Tibial nerve (tissue), 4 donors: ENCODE results near the gene NDUFAF2. TPM values are rescaled to one million over a fixed set of nuclear protein-coding genes. Genes with fewer than 3 reads are reported as not detected.

Experiments
- DNase-seq, 2 donors: peaks; one replicate each; pipeline ENCODE4 v3.0.0-alpha.2; 2019; ENCODE audit warnings: low spot score in 2 of 2
- H3K27ac ChIP-seq, 4 donors: fragments of 200-600 bp; sonication (generic) in 3 of 4; one replicate each; pipeline ENCODE4 v1.5.1; 2017 to 2019; ENCODE audit warnings: mild to moderate bottlenecking in 1 of 4
- H3K27me3 ChIP-seq, 2 donors: fragments of 200-600 bp; sonication (generic) in 1 of 2; one replicate each; pipeline versions ENCODE4 v1.5.1 to v1.6.0; 2017 to 2019
- H3K36me3 ChIP-seq, 3 donors: fragments of 200-600 bp; sonication (generic); one replicate each; pipeline ENCODE4 v1.5.1; 2018 to 2019
- H3K4me1 ChIP-seq, 4 donors: fragments of 200-600 bp; sonication (generic) in 3 of 4; one replicate each; pipeline ENCODE4 v1.5.1; 2017 to 2019
- H3K4me3 ChIP-seq, 4 donors: fragments of 200-600 bp; sonication (generic) in 3 of 4; one replicate each; pipeline ENCODE4 v1.5.1; 2017 to 2019; ENCODE audit warnings: mild to moderate bottlenecking in 1 of 4, moderate library complexity in 1 of 4
- H3K9me3 ChIP-seq, 4 donors: fragments of 200-600 bp; sonication (generic) in 3 of 4; one replicate each; pipeline ENCODE4 v1.5.1; 2017 to 2019
- CTCF ChIP-seq, 5 experiments: fragments of 200-600 bp in 3 of 5; fragments of 450-650 bp in 2 of 5; sonication (generic) in 3 of 5; IDR thresholded peaks; one replicate each; pipeline ENCODE4 v1.5.1; 2016 to 2019; ENCODE audit warnings: antibody characterized with exemption in 5 of 5, mild to moderate bottlenecking in 3 of 5, moderate library complexity in 2 of 5
- EP300 ChIP-seq, 2 donors: sonication (generic); formaldehyde crosslinking; IDR thresholded peaks; one replicate each; pipeline ENCODE4 v1.6.1; 2017; ENCODE audit warnings: antibody characterized with exemption in 2 of 2, mild to moderate bottlenecking in 1 of 2
- POLR2A ChIP-seq, 2 donors: fragments of 450-650 bp; IDR thresholded peaks; one replicate each; pipeline ENCODE4 v1.6.1; 2017; ENCODE audit warnings: antibody characterized with exemption in 2 of 2, mild to moderate bottlenecking in 2 of 2, moderate library complexity in 2 of 2
- WGBS, 2 donors: methylation state at CpG; one replicate each; pipeline ENCODE4 v1.1.5; 2018; 5-methylcytosine and 5-hydroxymethylcytosine counted together
- total RNA-seq, 4 donors: library from RNA; depleted of rRNA; stranded (reverse); fragments of >200 nt; gene quantifications; one replicate each; pipeline ENCODE4 v1.1.0, GENCODE V29; 2016

The NDUFAF2 gene
- total RNA-seq, 4 donors from 2014 or later, result 16.2 to 46.5 (median 24.2) TPM

GRCh38 chr5:61120534-61120933, 175.5 kb downstream of the NDUFAF2 start:
- TF ChIP-seq POLR2A (IDR thresholded peaks at IDR 0.05) (no peak), EP300 (IDR thresholded peaks at IDR 0.05) (no peak), CTCF (IDR thresholded peaks at IDR 0.05) (no peak)
- no peak for DNase-seq
- WGBS, 2 donors, result 73 to 84% methylated on average over 1 of the region's 1 CpG
- Histone ChIP-seq H3K36me3 (no peaks in the 10 kb centered on the region), H3K9me3 (no peaks in the 10 kb centered on the region), H3K27me3 (no peaks in the 10 kb centered on the region), H3K4me1 (no peaks in the 10 kb centered on the region), H3K27ac (no peak overlapping the region), H3K4me3 (no peak overlapping the region)

DNA sequence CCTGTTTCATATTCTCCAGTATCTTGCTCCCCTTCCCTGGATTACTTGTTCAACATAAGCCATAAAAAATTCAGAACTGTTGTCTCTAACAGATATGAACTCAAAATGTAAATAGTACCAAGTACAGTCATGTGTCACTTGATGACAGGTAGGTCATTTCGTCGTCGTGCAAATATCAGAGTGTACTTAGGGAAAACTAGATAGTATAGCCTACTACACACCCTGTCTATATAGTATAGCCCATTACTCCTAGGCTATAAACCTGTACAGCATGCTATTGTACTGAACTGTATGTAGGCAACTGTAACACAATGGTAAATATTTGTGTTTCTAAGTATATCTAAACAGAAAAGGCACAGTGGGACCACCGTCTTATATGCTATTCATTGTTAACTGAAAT, 178.1 kb downstream of the NDUFAF2 start:
- H3K27me3 ChIP-seq, result no peaks in the 10 kb centered on the region
- no peak for DNase-seq
- H3K9me3 ChIP-seq, result no peaks in the 10 kb centered on the region
- H3K36me3 ChIP-seq, result no peaks in the 10 kb centered on the region
- no peaks in the 10 kb centered on the region for H3K4me1 ChIP-seq
- TF ChIP-seq CTCF (IDR thresholded peaks at IDR 0.05), result no peak
- TF ChIP-seq EP300 (IDR thresholded peaks at IDR 0.05), result no peak
- TF ChIP-seq POLR2A (IDR thresholded peaks at IDR 0.05), result no peak
- no peak overlapping the region for H3K4me3 ChIP-seq
- H3K27ac ChIP-seq, result no peak overlapping the region
- 96 to 97% methylated on average over 4 of the region's 4 CpGs for WGBS, 2 donors

DNA sequence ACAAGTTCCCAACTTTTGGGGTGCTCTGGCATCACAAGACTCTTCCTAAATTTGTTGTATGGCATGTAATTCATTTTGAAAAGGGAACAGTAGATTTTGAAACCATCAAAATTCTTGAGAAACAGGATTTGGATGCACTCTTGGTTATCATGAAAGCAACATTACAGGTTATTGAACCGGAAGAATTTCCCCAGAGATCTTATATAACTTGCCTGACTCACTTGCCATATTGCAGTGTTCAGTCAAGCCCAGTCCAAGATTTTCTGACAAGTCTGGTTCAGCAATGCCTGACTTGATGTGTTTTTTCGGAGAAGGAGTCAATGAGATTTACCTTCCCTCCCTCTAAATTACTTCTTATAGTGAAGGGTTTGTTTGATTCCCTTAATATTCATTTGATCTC, 185.3 kb downstream of the NDUFAF2 start:
- DNase-seq, result no peak
- Histone ChIP-seq H3K36me3 (no peaks in the 10 kb centered on the region), H3K4me3 (no peak overlapping the region), H3K4me1 (no peaks in the 10 kb centered on the region), H3K27ac (no peak overlapping the region), H3K9me3 (no peaks in the 10 kb centered on the region), H3K27me3 (no peaks in the 10 kb centered on the region)
- WGBS, 2 donors, result 86 to 89% methylated on average over 2 of the region's 2 CpGs
- TF ChIP-seq CTCF (IDR thresholded peaks at IDR 0.05) (no peak), EP300 (IDR thresholded peaks at IDR 0.05) (no peak), POLR2A (IDR thresholded peaks at IDR 0.05) (no peak)

DNA sequence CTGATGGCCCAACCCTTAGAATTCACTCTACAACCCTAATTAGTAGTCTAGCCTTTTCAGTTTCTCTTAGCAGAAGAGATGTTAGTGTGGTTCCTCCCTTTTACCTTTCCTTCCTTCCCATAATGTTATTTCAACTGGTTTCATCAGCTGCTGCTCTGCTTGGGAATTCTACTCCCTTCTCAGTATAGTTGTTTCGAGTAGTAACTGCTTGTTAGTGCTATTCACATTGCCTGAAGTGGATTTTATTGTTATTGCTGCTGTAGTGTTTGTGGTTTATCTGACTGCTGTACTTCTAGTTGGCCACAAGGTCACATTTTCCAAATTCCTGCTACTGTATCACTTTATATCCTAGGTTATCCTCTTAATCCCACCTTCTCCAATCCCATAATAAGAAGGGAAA, 187.6 kb downstream of the NDUFAF2 start:
- H3K36me3 ChIP-seq, result no peaks in the 10 kb centered on the region
- H3K9me3 ChIP-seq, result no peaks in the 10 kb centered on the region
- 50 to 65% methylated on average over 1 of the region's 1 CpG for WGBS, 2 donors
- TF ChIP-seq POLR2A (IDR thresholded peaks at IDR 0.05) (no peak), EP300 (IDR thresholded peaks at IDR 0.05) (no peak), CTCF (IDR thresholded peaks at IDR 0.05) (no peak)
- no peaks in the 10 kb centered on the region for H3K27me3 ChIP-seq
- DNase-seq, result no peak
- no peak overlapping the region for H3K27ac ChIP-seq
- no peak overlapping the region for H3K4me3 ChIP-seq
- no peaks in the 10 kb centered on the region for H3K4me1 ChIP-seq

DNA sequence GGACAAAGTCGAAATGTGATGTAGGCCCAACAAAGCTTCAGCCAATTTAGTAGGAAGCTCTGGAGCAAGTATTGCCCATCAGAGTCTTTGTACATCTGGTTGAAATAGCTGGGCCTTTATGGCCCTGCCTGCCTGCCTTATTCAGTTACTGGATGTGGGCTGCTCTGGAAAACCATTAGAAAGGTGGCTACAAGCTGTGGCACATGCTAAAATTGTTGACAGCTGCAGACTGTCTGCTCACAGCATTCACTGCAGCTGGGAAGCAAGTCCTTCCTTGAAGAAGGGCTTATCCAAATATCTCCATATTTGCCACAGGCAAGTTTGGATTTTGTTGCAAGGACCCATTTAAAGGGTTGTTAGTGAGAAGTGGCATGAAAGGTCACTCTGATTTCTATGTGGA, 192.8 kb downstream of the NDUFAF2 start:
- Histone ChIP-seq H3K4me3 (no peak overlapping the region), H3K27me3 (no peaks in the 10 kb centered on the region), H3K9me3 (no peaks in the 10 kb centered on the region), H3K4me1 (no peaks in the 10 kb centered on the region), H3K36me3 (no peaks in the 10 kb centered on the region), H3K27ac (no peak overlapping the region)
- WGBS, 2 donors, result 55 to 84% methylated on average over 1 of the region's 1 CpG
- no peak for DNase-seq
- TF ChIP-seq POLR2A (IDR thresholded peaks at IDR 0.05), result no peak
- no peak for TF ChIP-seq CTCF (IDR thresholded peaks at IDR 0.05)
- TF ChIP-seq EP300 (IDR thresholded peaks at IDR 0.05), result no peak
